HL-60/S4 treated with retinoic acid at 250 ng/mL for 4 days and 3 days (cell line): ENCODE data around the gene YAP1.

Experiments
- in situ Hi-C: fragments of 300-500 bp; cut with MboI; formaldehyde crosslinking; loops from 2 replicates; pipeline ENCODE4 v1.7.0; 2022; ENCODE audit warnings: low sequenced_read_pairs

The YAP1 gene

DNA sequence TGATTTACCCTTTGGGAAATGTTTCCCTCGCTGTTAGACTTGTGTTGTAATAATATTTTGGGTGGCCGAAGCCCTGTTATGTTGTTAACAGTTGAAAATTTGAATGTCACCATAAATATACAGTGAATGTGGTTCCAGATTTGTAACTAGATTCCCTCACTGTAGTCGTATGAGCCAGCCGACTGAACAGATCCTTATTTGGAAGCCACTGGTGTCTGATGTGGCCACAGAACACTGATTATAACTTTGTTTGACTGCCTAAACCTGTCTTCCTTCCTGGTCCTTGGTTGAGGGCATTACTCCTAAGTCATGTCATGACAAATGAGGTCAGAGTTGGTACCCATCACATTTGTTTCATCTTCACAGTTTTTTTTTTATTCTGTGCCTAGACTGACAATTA, 45.4 kb downstream of the YAP1 start:
- in situ Hi-C loops, result no loop called here

GRCh38 chr11:102157219-102157618, 47.0 kb downstream of the YAP1 start:
- in situ Hi-C loops, result no loop called here

DNA sequence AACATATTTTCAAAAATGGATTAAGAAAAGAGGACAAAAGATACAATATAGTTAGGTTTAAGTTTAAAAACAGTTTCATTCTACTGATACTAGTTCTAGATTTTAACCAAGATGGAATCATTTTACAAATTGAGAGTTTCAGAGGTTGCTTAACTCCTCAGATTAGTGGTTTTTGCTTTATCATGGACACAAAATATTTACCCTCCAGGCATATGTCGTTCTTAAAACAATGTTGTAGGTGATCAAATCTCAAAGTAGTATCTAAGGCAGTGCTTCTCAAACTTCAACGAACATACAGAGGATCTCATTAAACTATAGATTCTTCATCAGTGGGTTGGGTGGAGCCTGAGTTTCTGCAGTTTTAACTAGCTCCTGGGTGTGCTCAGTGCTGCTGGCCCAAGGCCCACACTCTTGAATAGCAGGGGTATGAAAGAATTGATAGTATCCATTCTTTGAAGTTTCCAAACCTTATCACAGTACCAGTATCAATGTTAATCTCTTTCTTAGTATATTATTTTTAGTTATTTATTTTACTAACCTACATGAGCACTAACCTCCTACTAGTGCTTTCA, 48.0 kb downstream of the YAP1 start:
- in situ Hi-C loops, result no loop called here

DNA sequence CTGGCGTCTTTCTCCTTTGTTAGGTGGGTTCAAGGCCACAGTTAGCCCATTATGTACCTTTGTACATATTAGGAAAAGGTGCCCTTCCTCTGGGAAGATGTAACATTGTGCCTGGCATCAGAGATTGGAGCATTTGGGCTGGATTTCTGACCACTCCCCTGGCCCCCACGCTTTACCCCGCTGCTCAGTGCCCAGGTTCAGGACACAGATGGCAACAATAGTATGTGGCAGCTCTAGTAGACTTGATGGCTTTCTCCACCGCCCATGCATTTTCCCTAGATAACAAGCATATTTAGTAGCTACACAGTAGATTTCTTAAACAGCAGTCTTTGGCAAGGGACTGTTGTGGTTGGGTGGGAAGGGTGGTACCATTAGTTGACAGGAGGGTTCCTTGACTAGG, 53.1 kb downstream of the YAP1 start:
- in situ Hi-C loops, result no loop called here

DNA sequence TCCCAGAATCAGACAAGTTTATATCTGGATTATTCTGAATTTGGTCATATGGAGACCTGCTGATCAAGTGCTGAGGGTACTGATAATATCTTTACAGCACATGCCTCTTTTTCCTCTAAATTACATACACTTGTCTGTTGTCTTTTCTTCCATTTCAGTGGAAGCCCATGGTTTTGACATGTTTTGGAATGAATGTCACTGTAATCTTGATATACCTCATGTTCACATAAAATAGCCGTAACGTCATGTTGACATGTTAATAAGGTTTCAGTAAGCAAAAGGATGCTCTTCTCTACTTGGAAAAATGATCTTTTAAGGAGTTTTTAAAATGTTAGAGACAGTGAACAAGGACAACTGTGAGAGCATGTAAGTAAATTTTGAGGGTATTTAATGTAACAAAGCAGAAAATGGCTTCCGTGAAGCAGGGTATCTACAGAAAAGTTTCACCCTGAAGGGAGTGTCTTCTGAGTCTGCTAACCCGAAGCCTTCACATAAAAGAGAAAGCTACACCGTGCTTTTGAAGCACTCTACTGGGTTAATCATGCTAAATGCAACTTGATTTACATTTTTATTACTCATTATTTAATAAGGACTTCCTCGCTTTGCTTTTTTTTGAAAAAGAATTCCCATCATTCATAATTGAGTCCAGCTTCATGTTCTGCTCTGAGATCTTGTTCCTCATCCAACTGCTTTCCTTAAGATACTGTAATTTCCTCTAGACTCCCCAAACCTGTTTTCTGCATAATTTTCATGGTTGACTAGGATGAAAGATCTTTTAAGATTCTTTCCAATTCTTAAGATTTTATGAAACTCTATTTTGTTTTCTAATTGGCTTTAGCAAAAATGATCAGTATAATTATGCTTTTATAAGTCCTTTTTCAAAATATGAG, 56.2 kb downstream of the YAP1 start:
- in situ Hi-C loops, result no loop called here

GRCh38 chr11:102168481-102168880, 58.2 kb downstream of the YAP1 start:
- in situ Hi-C loops, result no loop called here

GRCh38 chr11:102171101-102171500, 60.9 kb downstream of the YAP1 start:
- in situ Hi-C loops, result no loop called here

GRCh38 chr11:102172127-102172848, 62.0 kb downstream of the YAP1 start:
- in situ Hi-C loops, result no loop called here

- in situ Hi-C loops, result no loop called here
Measured at GRCh38 chr11:102177126-102177525, 66.9 kb downstream of the YAP1 start.

DNA sequence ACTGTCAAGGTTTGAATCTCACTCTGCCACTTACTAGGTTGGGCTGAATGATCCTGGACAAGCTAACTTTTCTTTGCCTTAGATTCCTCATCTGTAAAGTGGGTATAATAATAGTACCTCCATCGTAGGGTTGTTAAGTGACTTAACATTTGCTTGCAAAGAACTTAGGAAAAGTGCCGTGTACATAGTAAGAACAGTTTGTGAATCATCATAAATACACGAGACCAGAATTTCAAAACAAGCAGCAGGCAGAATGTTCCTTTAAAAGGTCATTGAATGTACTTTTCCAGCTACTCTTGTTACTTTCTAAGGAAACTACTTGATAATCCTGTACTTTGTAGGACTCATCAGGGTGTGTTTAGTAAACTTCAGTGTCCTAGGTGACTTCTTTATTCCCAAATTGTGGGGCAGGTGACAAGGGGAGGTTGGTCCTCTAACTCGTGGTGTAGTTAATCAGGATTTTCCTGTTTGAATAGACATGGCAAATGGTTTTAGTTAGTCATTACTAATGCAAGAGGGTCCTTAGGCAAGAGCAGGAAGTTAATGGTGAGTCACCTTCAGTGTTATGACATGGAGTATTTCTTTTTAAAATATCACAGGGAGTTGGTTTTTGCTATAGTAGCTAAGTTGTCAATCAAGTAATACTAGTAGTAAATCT, 67.9 kb downstream of the YAP1 start:
- in situ Hi-C loops, result no loop called here

DNA sequence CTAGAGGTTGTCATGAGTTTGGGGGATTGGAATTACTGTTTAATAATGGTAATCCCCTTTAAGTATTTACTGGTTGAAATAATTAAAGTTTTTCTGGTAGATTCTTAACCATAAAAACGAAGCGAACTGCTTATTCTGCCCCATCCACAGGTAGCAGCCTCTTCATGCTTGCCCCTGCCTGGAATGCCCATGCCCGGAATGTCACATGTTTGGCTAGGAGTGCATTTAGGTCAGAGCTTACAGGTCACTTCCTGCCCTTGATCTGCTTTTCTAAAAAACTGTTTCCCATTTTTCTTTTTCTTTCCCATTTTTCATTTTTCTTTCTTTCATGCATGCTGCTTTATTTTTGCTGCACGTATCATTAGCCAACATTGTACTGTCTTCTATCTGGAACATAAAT, 69.1 kb downstream of the YAP1 start:
- in situ Hi-C loops, result no loop called here

DNA sequence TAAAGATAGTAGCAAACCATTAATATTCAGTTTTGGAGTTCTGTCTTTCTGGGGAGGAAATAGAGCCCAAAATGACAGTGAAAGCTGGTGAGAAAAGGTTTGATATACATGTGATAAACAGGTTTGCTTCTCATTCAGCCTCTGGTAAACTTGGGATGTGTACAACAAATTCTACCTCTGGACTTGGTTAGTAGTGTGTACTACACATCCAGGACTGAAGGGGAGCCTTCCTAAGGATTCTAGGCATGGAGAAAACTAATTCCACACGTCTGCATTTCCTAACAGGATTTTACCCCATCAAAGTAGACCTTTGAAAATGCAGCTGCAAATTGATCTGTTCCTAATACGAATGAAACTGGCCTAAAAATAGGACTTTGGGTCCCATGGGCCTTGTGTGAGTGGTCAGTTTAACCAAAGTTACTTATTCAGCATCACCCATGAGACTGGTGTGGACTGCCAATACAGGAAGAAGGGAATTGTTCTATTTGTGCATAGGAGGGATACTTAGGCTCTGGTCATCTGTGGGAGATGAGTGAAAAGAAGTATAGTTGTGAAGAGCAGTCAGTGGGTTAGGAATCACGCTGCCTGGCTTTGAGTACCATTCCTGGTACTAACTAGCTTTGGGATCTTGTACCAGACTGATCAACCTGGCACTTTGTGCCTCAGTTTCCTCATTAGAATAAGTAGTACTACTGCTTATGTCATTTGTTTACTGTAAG, 74.2 kb downstream of the YAP1 start:
- in situ Hi-C loops, result no loop called here

DNA sequence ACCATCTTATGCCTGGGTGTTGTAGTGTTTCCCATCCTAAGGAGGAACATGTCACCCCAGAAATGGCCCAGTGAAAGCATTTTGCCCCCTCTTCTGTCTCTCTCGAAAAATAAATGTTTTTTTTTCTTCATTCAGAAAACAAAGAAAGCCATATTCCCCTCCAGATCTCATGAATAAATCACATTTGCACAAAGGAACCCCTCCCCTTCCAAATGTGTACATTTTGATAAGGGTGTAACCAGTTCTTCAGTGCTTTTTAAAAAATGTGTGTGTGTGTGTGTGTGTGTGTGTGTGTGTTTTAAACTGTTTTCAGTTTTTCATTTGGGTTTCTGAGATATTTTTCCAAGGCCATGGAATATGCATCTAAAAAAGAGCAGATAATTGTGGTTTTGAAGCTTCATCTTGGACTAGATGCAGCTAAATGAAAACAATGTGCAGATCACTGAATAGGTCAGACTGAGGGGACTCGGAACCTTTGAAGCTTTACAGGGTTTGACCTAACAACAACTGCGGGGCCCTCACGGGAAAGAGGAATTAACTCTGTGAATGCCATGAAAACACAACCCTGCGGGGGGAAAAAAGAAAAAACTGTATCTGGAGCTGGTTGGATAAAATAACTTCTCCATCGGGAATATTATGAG, 76.4 kb downstream of the YAP1 start:
- in situ Hi-C loops, result no loop called here

GRCh38 chr11:102187416-102188151, 77.3 kb downstream of the YAP1 start:
- in situ Hi-C loops, result no loop called here

DNA sequence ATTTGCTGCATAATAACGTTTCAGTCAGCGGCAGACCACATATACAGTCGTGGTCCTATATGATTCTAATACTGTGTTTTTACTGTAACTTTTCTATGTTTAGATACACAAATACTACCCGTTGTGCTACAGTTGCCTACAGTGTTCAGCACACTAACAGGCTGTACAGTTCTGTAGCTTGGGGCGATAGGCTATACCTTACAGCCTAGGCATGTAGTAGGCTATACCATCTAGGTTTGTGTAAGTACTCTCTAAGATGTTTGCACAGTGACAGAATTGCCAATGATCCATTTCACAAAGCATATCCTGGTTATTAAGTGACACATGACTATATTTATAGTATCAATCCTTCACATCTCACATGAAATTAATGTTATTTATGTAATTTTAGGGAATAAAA, 78.2 kb downstream of the YAP1 start:
- in situ Hi-C loops, result no loop called here

- in situ Hi-C loops, result no loop called here
Measured at GRCh38 chr11:102191832-102192231, 81.6 kb downstream of the YAP1 start.

DNA sequence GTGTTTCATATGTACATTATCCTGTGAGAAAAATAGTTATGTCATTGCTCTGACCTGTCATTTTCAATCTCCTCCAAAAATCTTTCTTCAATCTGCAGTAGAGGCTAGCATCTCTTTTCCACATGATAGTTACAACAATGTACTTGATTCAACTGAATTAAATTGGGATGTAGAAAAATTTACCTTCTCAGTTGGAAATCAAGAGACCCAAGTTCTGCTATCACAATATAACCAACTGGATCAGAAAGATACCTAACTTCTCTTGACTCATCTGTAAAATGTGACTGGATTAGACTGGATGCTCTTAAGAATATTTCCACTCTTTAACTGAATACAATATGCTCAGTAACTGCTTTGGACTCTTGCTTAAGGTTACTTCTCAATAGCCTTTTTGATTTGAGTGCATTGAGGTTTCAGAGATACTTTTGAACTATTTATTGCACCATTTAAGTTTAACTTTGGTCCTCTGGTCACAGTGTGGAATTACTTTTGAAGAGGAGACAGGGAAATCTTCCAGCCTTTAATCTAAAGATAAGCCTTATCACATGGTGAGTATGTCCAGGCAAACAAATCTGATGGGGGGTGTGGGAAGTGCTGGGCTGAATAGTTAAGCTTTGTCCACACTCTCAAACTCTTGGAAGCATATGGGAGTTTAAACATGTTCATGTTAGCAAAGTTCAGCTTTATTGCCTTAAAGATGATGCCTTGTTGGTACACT, 82.3 kb downstream of the YAP1 start:
- in situ Hi-C loops, result no loop called here

DNA sequence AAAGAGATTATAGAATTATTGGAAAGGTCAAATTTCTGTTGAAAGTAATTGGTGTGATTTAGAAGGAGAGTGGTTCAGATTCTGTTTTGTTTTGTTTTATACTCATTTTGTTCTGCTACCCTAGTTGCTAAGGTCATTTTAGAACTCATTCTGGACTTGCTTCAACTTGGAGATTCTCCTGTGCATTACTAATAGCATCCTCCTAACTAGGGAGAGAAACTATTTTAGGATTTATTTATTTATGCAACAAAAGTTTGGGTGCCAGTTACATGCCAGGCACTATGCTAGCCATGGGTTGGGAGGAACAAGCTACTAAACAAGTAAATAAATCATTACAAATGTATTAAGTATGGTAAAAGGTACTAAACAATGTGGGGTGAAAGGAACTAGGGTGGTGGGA, 84.0 kb downstream of the YAP1 start:
- in situ Hi-C loops, result no loop called here

DNA sequence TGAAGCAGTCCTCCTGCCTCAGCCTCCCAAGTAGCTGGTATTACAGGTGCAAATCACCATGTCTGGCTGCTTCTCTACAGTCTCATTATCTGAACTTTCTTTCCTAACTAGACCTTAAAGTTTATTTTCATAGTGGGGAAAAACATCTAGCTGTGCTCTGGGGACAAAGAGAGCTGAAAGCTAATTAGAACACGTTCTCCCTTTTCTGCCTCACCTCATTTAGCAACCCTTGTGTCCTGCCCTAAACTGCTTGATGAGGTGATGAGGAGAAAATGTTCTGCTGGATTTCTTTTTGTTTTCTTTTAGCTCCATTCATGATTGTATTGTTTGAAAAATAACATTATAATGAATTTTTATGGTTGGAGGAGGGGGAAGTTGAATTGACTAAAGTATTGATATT, 84.7 kb downstream of the YAP1 start:
- in situ Hi-C loops, result no loop called here
